Left forelimb (tissue), 1 donor: ENCODE results near the gene TLE1.

Source experiments
- DNase-seq: peaks from one replicate; pipeline ENCODE4 v3.0.0-alpha.2; 2018; ENCODE audit warnings: low spot score

Gene TLE1

GRCh38 chr9:81543695-81544094 lies 145.7 kb downstream of the TLE1 start:
- no peak for DNase-seq

- DNase-seq: no peak
These were observed 147.0 kb downstream of the TLE1 start for GRCh38 chr9:81542118-81542889.

- DNase-seq: no peak
These were observed 149.1 kb downstream of the TLE1 start for GRCh38 chr9:81540142-81540710.

- no peak for DNase-seq
These were observed 150.0 kb downstream of the TLE1 start for GRCh38 chr9:81539317-81539716.

- DNase-seq: no peak
These were observed 150.5 kb downstream of the TLE1 start for GRCh38 chr9:81538890-81539289.

- no peak for DNase-seq
These were observed 151.4 kb downstream of the TLE1 start for GRCh38 chr9:81537964-81538363.

GRCh38 chr9:81536242-81537025 lies 152.9 kb downstream of the TLE1 start:
- DNase-seq: no peak

- no peak for DNase-seq
These were observed 153.7 kb downstream of the TLE1 start for GRCh38 chr9:81535542-81536241.

- DNase-seq: no peak
These were observed 155.0 kb downstream of the TLE1 start for GRCh38 chr9:81534138-81534875.
